PFSK-1 (cell line): Measurements from ENCODE around the gene RCE1.

ENCODE experiments used
- FOXP2 ChIP-seq: optimal IDR thresholded peaks from 2 replicates; pipeline ENCODE3; 2011; ENCODE audit warnings: borderline replicate concordance, control low read depth, inconsistent platforms; ENCODE audit not compliant: insufficient read depth; ENCODE audit errors: extremely low read length, extremely low read depth
- POLR2AphosphoS5 ChIP-seq: IDR thresholded peaks from 2 replicates; pipeline ENCODE4 v1.6.1; 2012; ENCODE audit warnings: low read depth, mild to moderate bottlenecking, control low read depth, low read length, moderate library complexity
- REST ChIP-seq, 2 experiments: IDR thresholded peaks; 2 replicates each; pipeline versions ENCODE4 v1.6.1 to v1.8.0; 2011 to 2012; ENCODE audit warnings: low read depth in 2 of 2, low read length in 2 of 2, control low read depth in 1 of 2, inconsistent platforms in 1 of 2, mild to moderate bottlenecking in 1 of 2, moderate library complexity in 1 of 2; ENCODE audit not compliant: insufficient read depth in 1 of 2
- SIN3A ChIP-seq: IDR thresholded peaks from 2 replicates; pipeline ENCODE4 v1.6.1; 2012; ENCODE audit warnings: mild to moderate bottlenecking, low read length, moderate library complexity, borderline replicate concordance; ENCODE audit not compliant: insufficient read depth
- TAF1 ChIP-seq: IDR thresholded peaks from 2 replicates; pipeline ENCODE4 v1.6.1; 2012; ENCODE audit warnings: low read length, control low read depth, borderline replicate concordance; ENCODE audit not compliant: insufficient read depth

GRCh38 chr11:66883016-66883965 is 40.0 kb downstream of the RCE1 start:
- TF ChIP-seq SIN3A (no peak), TAF1 (no peak), POLR2AphosphoS5 (no peak), REST (IDR thresholded peaks at IDR 0.05; ENCODE audit: insufficient read depth in 1 of 2, low read depth in 2 of 2, low read length in 2 of 2) (no peak), FOXP2 (no peak)
